Measurements from ENCODE around the gene DCAF12L1. TPM values are rescaled to one million over a fixed set of nuclear protein-coding genes. Genes with fewer than 3 reads are reported as not detected.

Gene DCAF12L1
- not detected for total RNA-seq

DNA sequence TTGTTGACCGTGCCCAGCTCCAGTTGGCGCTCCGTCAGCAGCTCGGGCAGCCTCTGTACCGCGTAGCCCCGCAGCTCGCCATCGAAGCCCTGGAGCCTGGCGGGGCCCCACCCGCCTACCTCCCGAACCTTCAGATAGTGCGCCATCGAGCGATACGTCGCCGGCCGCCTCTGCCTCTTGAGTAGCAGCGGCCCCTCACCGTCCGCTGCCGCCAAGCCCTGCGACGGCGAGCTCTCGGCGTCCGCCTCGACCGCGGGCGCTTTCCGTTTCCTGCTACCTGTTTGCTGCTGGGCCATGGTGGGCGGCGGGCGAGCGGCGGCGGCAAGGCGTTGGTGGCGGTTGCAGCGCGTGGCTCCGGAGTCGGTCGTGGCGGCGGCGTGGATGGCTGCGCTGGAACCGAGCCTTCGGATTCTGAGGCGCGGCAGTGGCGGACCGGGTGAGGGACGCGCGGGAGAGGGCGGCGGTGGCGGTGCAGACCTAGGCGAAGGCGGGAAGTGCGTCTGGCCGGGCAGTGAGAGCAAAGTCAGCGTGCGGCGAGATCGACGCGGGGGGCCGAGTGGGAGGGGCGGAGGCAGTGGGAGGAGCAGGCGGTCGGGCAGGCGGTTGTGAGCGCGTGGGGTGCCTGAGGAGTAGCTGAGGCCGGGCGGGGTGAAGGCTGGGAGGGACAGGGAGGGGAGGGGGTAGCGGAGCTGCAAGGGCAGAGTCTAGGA lies at the start of gene DCAF12L1:
DCAF12L1 (minus strand) TSS at position 502 of the 710 bp plus-strand sequence; CDS start at position 296, 206 bp downstream.
- TF ChIP-seq, protein P1, sequence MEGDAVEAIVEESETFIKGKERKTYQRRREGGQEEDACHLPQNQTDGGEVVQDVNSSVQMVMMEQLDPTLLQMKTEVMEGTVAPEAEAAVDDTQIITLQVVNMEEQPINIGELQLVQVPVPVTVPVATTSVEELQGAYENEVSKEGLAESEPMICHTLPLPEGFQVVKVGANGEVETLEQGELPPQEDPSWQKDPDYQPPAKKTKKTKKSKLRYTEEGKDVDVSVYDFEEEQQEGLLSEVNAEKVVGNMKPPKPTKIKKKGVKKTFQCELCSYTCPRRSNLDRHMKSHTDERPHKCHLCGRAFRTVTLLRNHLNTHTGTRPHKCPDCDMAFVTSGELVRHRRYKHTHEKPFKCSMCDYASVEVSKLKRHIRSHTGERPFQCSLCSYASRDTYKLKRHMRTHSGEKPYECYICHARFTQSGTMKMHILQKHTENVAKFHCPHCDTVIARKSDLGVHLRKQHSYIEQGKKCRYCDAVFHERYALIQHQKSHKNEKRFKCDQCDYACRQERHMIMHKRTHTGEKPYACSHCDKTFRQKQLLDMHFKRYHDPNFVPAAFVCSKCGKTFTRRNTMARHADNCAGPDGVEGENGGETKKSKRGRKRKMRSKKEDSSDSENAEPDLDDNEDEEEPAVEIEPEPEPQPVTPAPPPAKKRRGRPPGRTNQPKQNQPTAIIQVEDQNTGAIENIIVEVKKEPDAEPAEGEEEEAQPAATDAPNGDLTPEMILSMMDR (IDR thresholded peaks at IDR 0.05): no peak
- DNase-seq (ENCODE audit: low spot score) (no peak), ATAC-seq (ENCODE audit: low FRiP score) (no peak)

- ATAC-seq (ENCODE audit: low FRiP score): no peak
- TF ChIP-seq, protein P1 (IDR thresholded peaks at IDR 0.05): no peak
Observed at GRCh38 chrX:126580877-126581276, 28.3 kb upstream of the DCAF12L1 start.

DNA sequence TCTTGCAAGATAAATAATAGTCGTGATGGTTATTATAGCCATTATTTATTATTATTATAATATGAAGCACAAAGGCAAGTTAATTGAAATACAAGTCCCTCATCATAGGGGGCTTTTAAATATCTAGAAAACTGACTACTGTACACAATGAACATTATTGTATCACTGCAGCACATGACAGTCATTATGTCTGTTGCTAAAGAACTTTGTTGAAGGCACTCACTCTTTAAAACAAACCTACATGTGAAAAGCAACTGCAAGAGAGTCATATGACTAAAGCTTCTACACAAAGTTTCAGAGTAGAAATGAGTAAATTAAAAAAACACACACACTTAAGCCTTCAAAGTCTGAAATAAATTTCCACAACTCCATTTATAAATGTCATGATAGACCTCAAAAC lies 23.3 kb upstream of the DCAF12L1 start:
- TF ChIP-seq, protein P1 (IDR thresholded peaks at IDR 0.05): no peak
- no peak for DNase-seq (ENCODE audit: low spot score)
- ATAC-seq (ENCODE audit: low FRiP score): no peak

More at GRCh38 chrX:126580877-126581276, 28.3 kb upstream of the DCAF12L1 start:
- DNase-seq (ENCODE audit: low spot score): no peak

GRCh38 chrX:126557151-126557550 lies 4.5 kb upstream of the DCAF12L1 start:
- no peak for ATAC-seq (ENCODE audit: low FRiP score)
- TF ChIP-seq, protein P1 (IDR thresholded peaks at IDR 0.05): no peak

GRCh38 chrX:126551725-126552312 lies 795 bp downstream of the DCAF12L1 start:
- TF ChIP-seq, protein P1 (IDR thresholded peaks at IDR 0.05): no peak
- ATAC-seq (ENCODE audit: low FRiP score) (no peak), DNase-seq (ENCODE audit: low spot score) (no peak)

More at GRCh38 chrX:126557151-126557550, 4.5 kb upstream of the DCAF12L1 start:
- DNase-seq (ENCODE audit: low spot score): no peak

DNA sequence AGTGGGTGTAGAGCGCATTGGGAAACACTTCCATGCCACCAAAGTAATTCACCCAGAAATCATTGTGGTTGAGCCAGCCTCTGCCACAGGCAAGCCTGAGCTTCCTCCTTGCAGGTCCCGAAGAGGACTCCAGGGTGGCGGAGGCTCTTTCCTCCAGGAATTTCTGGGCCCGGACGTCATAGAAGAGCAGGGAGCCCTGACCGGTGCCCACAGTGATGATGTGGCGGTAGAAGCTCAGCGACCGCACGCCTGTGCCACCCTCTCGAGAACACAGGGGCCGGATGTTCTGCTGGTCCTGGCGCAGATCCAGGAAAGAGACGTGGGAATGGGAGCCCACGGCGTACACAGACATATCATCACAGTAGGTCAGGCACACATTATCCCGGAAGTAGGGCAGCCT lies 1.3 kb downstream of the DCAF12L1 start:
- ATAC-seq (ENCODE audit: low FRiP score) (no peak), DNase-seq (ENCODE audit: low spot score) (no peak)
- TF ChIP-seq, protein P1 (IDR thresholded peaks at IDR 0.05): no peak

GRCh38 chrX:126550816-126551215 lies 1.8 kb downstream of the DCAF12L1 start:
- DNase-seq (ENCODE audit: low spot score): no peak
- no peak for ATAC-seq (ENCODE audit: low FRiP score)
- TF ChIP-seq, protein P1 (IDR thresholded peaks at IDR 0.05): no peak
